ENCODE results near the gene HPSE2.

Gene HPSE2

GRCh38 chr10:98466861-98467505 lies 768.7 kb downstream of the HPSE2 start:
- H3K36me3 ChIP-seq (replicated peaks; ENCODE audit: low read depth, low read length): no peaks in the 10 kb centered on the region
- no peaks in the 10 kb centered on the region for H3K79me2 ChIP-seq (ENCODE audit: low read length)
- H2AFZ ChIP-seq (ENCODE audit: low read depth, low read length): peak overlapping the region; percentile 62
- H3K9ac ChIP-seq (ENCODE audit: low read length): no peak overlapping the region
- TF ChIP-seq EZH2phosphoT487 (IDR thresholded peaks at IDR 0.05; ENCODE audit: low read depth) (no peak), CTCF (IDR thresholded peaks at IDR 0.05; ENCODE audit: low read depth, low read length) (no peak)
- peaks cover 6% of the 10 kb centered on the region for H3K4me1 ChIP-seq (ENCODE audit: low read length)
- H4K20me1 ChIP-seq (ENCODE audit: insufficient read depth, low read length): no peaks in the 10 kb centered on the region
- H3K27ac ChIP-seq (ENCODE audit: low read length): no peak overlapping the region
- H3K4me2 ChIP-seq (ENCODE audit: low read length): peak overlapping the region; percentile 45
- no peaks in the 10 kb centered on the region; the same call in 1 of the 2 replicates for H3K27me3 ChIP-seq (ENCODE audit: low read depth, low read length)
- no peaks in the 10 kb centered on the region for H3K9me3 ChIP-seq (ENCODE audit: insufficient read depth, low read length)
- peak overlapping the region; percentile 93; the same call in 1 of the 2 replicates for H3K4me3 ChIP-seq (ENCODE audit: low read length)

- Histone ChIP-seq H3K4me2 (ENCODE audit: low read length) (no peak overlapping the region), H3K36me3 (replicated peaks; ENCODE audit: low read depth, low read length) (no peaks in the 10 kb centered on the region), H2AFZ (ENCODE audit: low read depth, low read length) (no peak overlapping the region), H3K27ac (ENCODE audit: low read length) (no peak overlapping the region), H3K4me3 (ENCODE audit: low read length) (no peak overlapping the region), H3K9ac (ENCODE audit: low read length) (no peak overlapping the region), H3K27me3 (ENCODE audit: low read depth, low read length) (no peaks in the 10 kb centered on the region; the same call in 1 of the 2 replicates), H3K79me2 (ENCODE audit: low read length) (no peaks in the 10 kb centered on the region), H4K20me1 (ENCODE audit: insufficient read depth, low read length) (no peaks in the 10 kb centered on the region), H3K9me3 (ENCODE audit: insufficient read depth, low read length) (no peaks in the 10 kb centered on the region), H3K4me1 (ENCODE audit: low read length) (peaks cover 6% of the 10 kb centered on the region)
- TF ChIP-seq CTCF (IDR thresholded peaks at IDR 0.05; ENCODE audit: low read depth, low read length) (no peak), EZH2phosphoT487 (IDR thresholded peaks at IDR 0.05; ENCODE audit: low read depth) (no peak)
These were observed 769.8 kb downstream of the HPSE2 start for GRCh38 chr10:98465866-98466265.

GRCh38 chr10:98463976-98464754 lies 771.5 kb downstream of the HPSE2 start:
- Histone ChIP-seq H3K9me3 (ENCODE audit: insufficient read depth, low read length) (no peaks in the 10 kb centered on the region), H3K27me3 (ENCODE audit: low read depth, low read length) (no peaks in the 10 kb centered on the region), H3K4me1 (ENCODE audit: low read length) (peaks cover 6% of the 10 kb centered on the region), H3K79me2 (ENCODE audit: low read length) (no peaks in the 10 kb centered on the region), H3K4me2 (ENCODE audit: low read length) (no peak overlapping the region), H4K20me1 (ENCODE audit: insufficient read depth, low read length) (no peaks in the 10 kb centered on the region), H3K9ac (ENCODE audit: low read length) (no peak overlapping the region), H3K36me3 (replicated peaks; ENCODE audit: low read depth, low read length) (no peaks in the 10 kb centered on the region), H3K4me3 (ENCODE audit: low read length) (no peak overlapping the region), H2AFZ (ENCODE audit: low read depth, low read length) (no peak overlapping the region), H3K27ac (ENCODE audit: low read length) (no peak overlapping the region)
- TF ChIP-seq EZH2phosphoT487 (IDR thresholded peaks at IDR 0.05; ENCODE audit: low read depth) (no peak), CTCF (IDR thresholded peaks at IDR 0.05; ENCODE audit: low read depth, low read length) (no peak)

GRCh38 chr10:98463016-98463415 lies 772.6 kb downstream of the HPSE2 start:
- Histone ChIP-seq H3K9me3 (ENCODE audit: insufficient read depth, low read length) (no peaks in the 10 kb centered on the region), H3K4me3 (ENCODE audit: low read length) (no peak overlapping the region), H3K79me2 (ENCODE audit: low read length) (no peaks in the 10 kb centered on the region), H4K20me1 (ENCODE audit: insufficient read depth, low read length) (no peaks in the 10 kb centered on the region), H3K4me2 (ENCODE audit: low read length) (no peak overlapping the region), H3K9ac (ENCODE audit: low read length) (no peak overlapping the region), H3K36me3 (replicated peaks; ENCODE audit: low read depth, low read length) (no peaks in the 10 kb centered on the region), H2AFZ (ENCODE audit: low read depth, low read length) (no peak overlapping the region), H3K27ac (ENCODE audit: low read length) (no peak overlapping the region), H3K4me1 (ENCODE audit: low read length) (peaks cover 2% of the 10 kb centered on the region; the same call in 1 of the 2 replicates), H3K27me3 (ENCODE audit: low read depth, low read length) (no peaks in the 10 kb centered on the region)
- TF ChIP-seq CTCF (IDR thresholded peaks at IDR 0.05; ENCODE audit: low read depth, low read length): no peak
